Measurements from ENCODE around the gene ANKRD33.

ANKRD33 gene

DNA sequence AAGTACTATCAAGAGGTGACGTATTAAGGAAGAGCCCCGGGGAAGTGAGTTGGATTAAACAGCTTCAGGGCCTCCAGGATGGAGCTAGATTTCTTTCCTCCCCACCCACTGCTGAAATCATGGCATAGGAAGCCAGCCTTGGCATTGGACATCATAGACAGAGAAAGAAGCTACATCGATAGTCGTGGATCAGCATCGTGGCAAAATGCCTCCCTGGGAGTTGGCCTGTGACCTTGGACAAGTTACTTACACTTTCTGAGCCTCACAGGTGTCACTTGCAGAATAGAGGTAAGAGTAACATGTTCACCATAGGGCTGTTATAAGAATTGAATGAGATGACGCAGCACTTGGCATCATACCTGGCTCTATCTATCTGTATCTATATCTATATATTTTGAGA lies 5.9 kb downstream of the ANKRD33 start:
- no peak for DNase-seq
- intact Hi-C loops (cut with DNase I) = loop anchor here (10.0 kb wide), 1 partner anchor 91 kb away; no protein-coding TSS in a partner anchor

DNA sequence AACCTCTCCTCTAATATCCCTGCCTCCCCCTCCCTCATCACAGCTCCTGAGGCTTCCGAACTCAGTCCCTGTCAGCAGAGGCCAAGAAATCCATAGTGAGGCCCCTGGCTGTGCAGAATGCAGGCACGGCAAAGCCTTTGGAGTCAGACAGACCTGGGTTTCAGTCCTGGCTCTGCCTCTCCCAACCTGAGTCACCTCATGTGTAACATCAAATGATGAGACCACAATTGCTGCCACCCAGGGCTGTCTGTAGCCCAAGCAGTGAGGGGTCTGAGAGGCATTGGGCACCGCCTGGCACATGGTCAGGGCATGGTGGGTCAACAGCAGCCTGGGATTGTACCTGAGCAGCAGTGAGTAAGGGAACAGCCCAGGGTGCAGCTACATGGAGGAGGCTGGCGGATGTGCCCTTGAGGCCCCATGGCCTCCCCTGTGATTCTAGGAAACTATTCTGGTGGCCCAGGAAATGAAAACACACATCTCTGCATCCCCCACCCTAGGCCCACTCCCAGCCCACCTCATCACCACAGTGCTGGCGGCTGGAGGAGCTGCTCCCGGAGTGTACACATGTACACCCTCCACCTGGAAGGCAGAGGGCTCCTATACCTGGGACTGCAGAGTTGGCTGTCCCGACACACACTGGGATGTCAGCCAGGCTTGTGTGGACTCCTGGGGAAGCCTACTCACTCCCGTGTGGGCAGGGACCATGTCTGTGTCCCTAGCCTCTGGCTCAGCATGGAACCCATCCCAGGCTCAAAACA lies 7.7 kb downstream of the ANKRD33 start:
- peak in 1 of 42 donors; percentile 24 for DNase-seq
- intact Hi-C loops (cut with DNase I) = loop anchor here (10.0 kb wide), 1 partner anchor 89 kb away; no protein-coding TSS in a partner anchor

DNA sequence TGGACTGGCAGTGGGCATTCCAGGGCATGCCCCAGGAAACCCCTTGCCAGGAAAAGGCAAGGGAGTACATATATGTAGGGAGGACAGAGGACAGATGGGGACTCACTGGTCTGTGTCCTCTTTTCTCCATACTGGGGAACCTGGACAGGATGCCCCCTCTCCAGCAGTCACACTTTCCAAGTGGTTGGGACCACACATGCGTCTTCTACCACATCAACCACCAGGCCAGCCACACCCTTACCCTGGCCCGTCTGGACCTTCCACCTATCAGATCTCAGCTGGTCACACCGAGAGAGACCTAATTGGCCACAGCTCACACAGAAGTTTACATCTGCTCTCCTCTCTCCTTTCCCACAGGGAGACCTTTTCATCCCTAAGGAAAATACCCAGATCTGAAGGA lies 8.3 kb downstream of the ANKRD33 start:
- intact Hi-C loops (cut with DNase I) = loop anchor here (10.0 kb wide), 1 partner anchor 89 kb away; no protein-coding TSS in a partner anchor
- peak in 1 of 42 donors; percentile 2 for DNase-seq

DNA sequence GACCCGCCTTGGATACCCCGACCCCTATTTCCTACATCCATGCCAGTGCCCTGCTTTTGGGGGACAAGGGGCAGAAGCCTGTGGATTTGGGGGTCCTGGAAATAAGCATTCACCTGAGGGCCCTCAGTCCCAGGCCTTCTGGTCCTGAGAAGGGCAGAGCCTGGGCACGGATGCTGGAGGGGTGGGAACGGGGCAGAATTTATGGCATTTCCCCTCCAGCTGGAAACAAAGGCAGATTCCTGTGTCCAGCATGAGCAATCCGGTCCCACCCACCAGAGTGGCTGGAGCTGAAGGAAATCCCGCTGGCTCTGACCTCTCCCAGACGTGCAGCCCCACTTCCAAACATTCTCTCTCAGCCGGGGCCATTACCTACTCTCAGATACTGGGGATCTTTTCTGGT lies 9.3 kb downstream of the ANKRD33 start:
- intact Hi-C loops (cut with DNase I) = loop anchor here (10.0 kb wide), 1 partner anchor 88 kb away; no protein-coding TSS in a partner anchor
- DNase-seq = peak in 1 of 42 donors; percentile 2

DNA sequence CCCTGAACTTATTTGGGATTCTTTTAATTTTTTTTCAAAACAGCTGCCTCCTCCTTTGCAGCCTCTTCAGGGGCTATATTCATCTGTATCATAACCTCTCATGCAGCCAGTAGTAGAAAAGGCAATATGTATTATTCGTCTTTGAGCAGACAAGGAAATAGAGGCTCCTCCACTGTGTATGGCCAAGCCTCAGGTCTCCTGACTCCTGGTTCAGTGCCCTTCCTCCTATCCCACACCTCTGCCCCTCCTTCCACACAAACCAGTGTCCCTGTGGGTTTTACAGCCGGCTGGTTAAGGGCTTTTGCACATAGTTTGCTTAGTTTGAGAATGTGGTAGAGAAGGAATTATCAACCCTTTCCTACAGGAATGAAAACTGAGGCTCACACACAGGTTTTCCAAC lies 10.6 kb downstream of the ANKRD33 start:
- intact Hi-C loops (cut with DNase I) = loop anchor here (10.0 kb wide), 1 partner anchor 86 kb away; no protein-coding TSS in a partner anchor

DNA sequence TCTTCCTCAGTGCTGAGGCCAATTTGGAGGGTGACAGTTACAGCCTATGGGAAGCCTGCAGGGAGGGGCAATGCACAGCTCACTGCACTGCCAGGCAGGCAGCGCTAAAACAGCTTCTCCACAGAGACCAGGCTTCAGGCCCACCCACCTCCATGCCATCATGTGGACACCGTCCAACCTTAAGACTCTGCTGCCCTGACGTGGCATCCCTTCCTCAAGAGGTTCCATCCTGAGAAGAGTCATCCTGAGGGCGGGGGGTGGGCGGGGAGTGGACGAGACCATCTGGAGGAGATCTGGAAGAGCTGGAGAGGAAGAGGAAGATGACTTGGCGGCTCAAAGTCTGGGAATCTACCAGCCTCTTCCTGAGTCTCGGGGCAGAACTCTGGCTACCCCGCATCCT lies 11.0 kb downstream of the ANKRD33 start:
- DNase-seq = no peak
- intact Hi-C loops (cut with DNase I) = loop anchor here (10.0 kb wide), 1 partner anchor 86 kb away; no protein-coding TSS in a partner anchor

More for the DNA sequence above, 10.6 kb downstream of the ANKRD33 start:
- no peak for DNase-seq

DNA sequence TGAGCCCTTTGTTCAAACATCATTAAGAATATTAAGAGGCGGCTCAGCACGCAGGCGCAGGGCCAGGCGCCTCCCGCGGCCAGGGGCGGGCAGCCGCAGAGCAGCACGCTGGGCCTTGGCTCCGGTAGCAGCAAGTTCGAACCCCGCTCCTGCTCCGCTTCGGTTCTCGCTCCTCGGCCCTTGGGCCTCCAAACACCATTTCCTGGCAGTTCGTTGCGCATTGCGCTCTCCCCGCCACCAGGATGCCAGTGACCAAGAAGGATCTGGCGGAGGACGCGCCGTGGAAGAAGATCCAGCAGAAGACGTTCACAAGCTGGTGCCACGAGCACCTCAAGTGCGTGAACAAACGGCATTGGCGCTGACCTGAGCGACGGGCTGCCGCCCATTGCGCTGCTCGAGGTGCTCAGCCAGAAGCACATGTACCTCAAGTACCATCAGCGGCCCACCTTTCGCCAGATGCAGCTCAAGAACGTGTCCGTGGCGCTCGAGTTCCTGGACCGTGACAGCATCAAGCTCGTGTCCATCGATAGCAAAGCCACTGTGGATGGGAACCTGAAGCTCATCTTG lies 12.5 kb downstream of the ANKRD33 start:
- intact Hi-C loops (cut with DNase I) = no loop called here
- peak in 1 of 42 donors; percentile 32 for DNase-seq

DNA sequence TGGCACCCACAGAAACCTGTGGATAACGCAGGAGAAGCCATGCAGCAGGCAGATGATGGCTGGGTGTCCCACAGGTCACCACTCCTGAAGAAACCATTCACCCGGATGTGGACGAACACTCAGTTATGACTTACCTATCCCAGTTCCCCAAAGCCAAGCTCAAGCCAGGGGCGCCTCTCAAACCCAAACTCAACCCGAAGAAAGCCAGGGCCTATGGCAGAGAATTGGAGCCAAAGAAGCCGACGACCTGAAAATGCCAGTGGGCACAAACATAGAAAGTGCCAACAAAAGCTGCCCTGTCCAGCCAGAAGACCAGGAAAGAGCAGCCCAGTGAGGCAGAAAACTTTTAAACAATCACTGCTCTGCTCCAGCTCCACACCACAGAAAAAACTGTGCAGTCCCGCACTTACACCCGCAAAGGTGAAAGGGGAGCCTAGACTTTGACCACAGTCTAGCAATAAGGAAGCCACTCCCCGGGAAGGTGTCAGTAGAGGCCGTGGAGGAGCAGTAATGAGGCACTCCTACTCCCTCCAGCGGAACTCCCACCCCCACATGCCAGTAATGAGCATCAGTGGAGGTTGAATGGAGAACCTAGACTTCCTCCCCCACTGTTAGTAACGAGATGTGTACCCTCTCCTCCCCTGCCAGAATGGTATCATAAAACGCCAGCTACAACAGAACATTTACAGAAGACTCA lies 13.4 kb downstream of the ANKRD33 start:
- DNase-seq = peak in 4 of 42 donors; percentile 14 to 25 (median 18)
- intact Hi-C loops (cut with DNase I) = no loop called here

DNA sequence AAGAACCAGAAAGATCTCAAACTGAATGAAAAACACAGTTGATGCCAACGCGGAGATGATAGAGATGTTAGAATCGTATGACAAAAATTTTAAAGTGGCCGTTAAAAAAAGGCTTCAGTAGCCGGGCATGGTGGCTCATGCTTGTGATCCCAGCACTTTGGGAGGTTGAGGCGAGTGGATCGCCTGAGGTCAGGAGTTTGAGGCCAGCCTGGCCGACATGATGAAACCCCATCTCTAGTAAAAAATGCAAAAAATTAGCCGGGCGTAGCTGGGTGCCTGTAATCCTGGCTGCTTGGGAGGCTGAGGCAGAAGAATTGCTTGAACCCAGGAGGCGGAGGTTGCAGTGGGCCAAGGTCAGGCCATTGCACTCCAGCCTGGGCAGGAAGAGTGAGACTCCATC lies 14.0 kb downstream of the ANKRD33 start:
- intact Hi-C loops (cut with DNase I) = no loop called here
- DNase-seq = peak in 1 of 42 donors; percentile 13

DNA sequence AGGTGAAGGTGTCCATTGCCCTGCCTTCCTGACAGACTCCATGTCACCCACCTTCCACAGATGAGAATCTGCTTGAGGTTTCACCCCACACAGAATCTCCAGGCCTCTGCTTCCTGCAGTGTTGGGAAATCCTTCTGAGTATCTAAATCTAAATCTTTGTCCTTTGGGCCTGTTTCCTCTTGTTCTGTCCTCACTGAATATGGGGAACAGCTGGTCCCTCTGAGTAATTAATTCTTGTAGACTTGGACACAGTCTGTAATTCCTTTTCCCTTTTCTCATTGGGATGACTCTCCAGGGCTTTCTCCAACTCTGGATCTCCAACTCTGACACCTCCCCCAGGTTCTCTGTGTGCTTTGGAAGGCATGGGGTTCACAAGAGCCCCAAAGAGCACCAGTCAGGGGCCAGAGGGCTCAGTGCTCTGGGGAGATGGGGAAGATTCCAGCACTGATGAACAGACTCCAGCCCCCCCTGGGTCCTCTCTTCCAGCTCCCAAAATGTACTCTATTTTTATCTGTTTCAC lies 17.1 kb downstream of the ANKRD33 start:
- intact Hi-C loops (cut with DNase I) = no loop called here
- no peak for DNase-seq

DNA sequence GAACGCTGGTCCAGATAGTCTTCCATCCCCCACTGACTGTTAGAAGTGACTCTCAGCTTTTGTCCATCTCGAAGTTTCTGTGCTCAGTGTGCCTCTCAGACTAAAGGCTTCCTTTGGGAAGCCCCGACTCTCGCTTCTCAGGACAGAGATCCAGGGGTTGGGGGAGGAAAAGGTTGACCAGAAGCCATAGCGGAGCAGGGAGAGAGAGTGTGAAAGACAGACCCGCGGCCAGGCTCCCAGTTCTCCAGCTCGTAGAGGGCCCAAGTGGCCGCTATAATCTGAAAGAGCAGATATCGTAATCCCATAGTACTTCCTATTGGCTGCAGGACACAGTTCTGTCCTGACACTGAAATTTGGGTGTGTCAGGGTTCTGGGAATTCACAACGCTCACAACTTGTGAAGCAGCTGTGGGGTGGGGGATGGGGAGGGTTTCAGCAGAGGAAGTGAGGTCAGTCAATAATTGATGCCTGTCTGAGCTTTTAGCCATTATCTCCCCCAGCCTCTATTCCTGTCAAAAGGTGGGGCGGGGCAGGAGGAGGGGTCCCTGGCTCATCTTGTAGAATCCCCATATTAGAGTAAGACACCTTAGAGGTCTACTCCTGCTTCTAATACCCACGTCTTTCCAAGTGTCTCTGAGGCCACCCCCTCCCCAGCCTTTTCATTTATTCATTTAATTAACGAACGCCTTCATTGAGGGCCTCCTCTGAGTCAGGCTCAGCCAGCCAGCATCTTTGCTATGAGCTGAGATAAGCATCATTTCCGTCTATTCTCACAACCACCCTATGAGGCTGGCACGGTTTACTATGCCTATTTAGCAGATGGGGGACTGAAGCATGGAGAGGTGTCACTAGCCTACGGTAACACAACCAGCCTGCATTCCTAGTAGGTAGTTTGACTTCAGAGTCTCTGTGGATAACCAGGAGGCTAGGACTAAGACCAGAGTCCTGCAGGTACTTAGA lies 17.8 kb downstream of the ANKRD33 start:
- intact Hi-C loops (cut with DNase I) = no loop called here
- no peak for DNase-seq

DNA sequence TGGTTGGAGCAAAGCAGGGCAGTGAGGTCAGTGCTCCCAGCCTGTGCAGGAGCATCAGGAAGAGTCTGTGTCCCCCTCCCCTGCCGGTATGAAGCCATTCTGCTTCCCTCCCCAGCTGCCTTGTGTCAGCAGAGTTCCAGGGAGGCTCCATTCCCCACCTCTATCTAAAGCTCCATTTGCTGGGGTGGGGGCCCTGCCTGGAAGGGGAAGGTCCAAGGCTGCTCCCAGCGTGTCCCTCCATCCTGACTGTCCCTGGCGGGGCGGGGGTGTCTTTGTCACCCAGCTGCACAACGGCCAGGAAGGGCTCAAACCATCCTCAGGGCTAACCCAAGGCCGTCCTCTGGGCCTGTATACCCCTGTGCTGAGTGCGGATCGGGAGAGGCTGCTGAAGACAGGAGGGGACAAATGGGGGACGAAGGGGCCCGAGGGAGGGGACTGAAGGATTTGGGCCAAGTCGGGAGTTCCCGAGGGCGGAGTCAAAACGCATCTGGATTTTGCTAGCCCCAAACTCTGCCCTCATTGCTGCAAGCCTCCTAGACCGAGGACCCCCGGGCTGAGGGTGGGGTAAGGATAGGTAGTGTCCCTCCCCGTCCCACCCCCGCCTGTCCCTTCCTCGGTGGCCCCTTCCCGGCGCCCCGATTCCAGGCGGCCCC lies 18.7 kb downstream of the ANKRD33 start:
- intact Hi-C loops (cut with DNase I) = no loop called here
- DNase-seq = no peak

DNA sequence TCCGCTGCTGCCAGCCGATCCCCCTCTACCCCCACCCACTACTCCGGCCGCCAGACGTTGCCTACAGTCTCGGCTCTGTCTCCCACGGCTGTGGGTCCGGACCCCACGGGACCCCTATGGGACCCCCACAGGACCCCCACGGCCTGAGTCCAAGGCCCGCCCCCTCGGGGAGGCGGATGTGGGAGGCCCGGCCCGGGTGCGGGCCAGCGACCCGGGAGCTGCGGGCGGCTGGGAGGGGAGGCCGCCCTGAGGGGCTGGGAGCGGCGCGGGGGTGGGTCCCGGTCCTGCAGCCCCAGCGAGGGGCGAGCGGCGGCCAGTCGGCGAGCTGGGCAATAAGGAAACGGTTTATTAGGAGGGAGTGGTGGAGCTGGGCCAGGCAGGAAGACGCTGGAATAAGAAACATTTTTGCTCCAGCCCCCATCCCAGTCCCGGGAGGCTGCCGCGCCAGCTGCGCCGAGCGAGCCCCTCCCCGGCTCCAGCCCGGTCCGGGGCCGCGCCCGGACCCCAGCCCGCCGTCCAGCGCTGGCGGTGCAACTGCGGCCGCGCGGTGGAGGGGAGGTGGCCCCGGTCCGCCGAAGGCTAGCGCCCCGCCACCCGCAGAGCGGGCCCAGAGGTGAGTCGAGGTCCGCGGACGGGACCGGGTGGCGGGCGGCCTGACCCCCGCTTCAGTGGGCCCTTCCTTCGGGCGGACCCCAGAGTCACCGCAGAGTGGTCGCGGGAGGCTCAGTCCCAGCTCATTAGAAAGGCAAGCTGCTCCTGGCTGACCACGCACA lies 19.4 kb downstream of the ANKRD33 start, which contains the start of gene ACVRL1:
Gene ACVRL1, plus strand, starts transcription at position 422 of the 773 bp plus-strand sequence. CDS start 4,971 bp downstream, outside the sequence.
- intact Hi-C loops (cut with DNase I) = no loop called here
- DNase-seq = no peak

DNA sequence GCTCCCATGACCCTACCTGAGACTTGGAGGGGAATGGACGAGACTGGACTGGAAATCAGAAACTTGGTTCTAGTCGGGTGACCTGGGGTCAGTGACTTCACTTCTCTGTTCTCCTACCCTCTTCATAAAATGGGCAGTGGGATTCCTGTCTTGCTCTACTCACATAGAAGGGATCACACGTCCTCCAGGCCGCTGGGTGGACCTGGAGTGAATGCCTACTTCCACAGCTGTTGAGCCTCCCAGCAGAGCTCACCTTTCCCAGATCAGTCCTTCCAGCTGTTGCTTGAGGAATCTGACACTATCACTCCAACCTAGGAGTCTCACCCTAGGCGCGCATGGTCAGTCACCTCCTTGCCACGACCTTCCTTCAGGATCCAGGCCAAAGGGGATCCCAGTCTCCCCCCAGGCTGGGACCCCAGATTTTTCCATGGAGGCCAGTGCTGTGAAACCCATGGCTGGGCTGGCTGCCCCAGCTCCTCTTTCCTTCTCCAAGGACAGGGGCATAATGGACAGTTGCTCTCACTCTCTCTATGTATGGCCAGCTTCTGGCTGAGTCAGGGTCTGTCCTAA lies 20.0 kb downstream of the ANKRD33 start:
- DNase-seq = no peak
- intact Hi-C loops (cut with DNase I) = no loop called here

DNA sequence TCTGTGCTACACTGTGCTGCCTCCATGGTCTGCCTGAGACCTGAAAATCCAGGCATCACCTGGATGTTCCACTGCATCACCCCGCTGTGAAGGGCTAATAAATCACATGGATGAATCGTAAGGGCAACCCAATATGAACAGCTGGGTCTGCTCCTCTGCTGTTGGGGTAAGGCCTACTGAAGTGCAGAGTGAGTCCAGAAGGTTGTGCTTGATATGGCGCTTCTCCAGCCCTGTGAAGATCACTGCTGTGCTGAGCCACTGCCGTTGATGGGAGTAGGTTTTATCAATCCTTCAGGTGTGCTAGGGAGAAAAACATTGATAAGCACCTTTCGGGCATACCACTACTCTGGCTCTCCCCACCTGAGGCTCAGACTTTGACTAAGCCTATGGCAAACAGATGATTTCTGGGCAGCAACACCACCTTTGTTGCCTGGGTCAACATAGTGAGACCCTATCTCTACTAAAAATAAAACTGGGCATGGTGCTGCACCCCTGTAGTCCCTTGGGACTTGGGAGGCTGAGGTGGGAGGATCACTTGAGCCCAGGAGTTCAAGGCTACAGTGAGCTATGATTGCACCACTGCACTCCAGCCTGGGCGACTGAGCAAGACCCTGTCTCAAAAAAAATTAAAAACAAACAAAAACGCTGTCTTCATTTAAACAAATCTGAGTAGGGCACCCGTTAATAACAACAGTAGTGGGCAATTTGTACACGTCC lies 21.1 kb downstream of the ANKRD33 start:
- intact Hi-C loops (cut with DNase I) = no loop called here
- DNase-seq = no peak

DNA sequence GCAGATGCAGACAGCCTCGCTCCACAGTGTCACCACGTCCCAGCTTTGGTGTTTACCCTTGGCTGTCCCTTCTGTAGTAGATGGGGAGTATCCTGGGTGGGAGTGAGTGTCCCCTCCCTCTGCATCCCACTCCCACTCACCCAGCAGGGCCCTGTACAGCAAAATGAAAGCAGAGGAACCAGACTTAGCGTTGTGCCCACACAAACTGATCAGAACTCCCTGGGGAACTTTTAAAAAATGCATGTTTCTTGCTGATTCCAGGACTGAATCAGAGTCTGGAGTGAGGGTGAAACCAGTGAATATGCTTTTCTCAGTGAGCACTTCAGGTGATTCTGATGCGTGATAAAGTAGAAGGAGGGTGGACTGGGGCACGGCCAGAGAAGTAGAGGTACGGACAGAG lies 22.3 kb downstream of the ANKRD33 start:
- intact Hi-C loops (cut with DNase I) = no loop called here
- no peak for DNase-seq

All from head of caudate nucleus (tissue), 42 donors.